ENCODE results near the gene RPL6. TPM values are rescaled to one million over a fixed set of nuclear protein-coding genes. Genes with fewer than 3 reads are reported as not detected.
"Not testable (repeated sequence)": the region's sequence is repeated elsewhere in the genome, so short reads cannot be mapped to it uniquely, and the experiment has no call there.

RPL6 gene
- total RNA-seq, 4 donors from 2014 or later = 947 to 1,918 (median 1,526) TPM

- TF ChIP-seq POLR2A (IDR thresholded peaks at IDR 0.05) = no peak
- no peak for TF ChIP-seq EP300 (IDR thresholded peaks at IDR 0.05)
- no peak for TF ChIP-seq POLR2AphosphoS5 (IDR thresholded peaks at IDR 0.05)
- TF ChIP-seq, protein P1, sequence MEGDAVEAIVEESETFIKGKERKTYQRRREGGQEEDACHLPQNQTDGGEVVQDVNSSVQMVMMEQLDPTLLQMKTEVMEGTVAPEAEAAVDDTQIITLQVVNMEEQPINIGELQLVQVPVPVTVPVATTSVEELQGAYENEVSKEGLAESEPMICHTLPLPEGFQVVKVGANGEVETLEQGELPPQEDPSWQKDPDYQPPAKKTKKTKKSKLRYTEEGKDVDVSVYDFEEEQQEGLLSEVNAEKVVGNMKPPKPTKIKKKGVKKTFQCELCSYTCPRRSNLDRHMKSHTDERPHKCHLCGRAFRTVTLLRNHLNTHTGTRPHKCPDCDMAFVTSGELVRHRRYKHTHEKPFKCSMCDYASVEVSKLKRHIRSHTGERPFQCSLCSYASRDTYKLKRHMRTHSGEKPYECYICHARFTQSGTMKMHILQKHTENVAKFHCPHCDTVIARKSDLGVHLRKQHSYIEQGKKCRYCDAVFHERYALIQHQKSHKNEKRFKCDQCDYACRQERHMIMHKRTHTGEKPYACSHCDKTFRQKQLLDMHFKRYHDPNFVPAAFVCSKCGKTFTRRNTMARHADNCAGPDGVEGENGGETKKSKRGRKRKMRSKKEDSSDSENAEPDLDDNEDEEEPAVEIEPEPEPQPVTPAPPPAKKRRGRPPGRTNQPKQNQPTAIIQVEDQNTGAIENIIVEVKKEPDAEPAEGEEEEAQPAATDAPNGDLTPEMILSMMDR (IDR thresholded peaks at IDR 0.05) = no peak
- Histone ChIP-seq H3K4me3 (no peak overlapping the region), H3K9me3 (no peaks in the 10 kb centered on the region), H3K27me3 (no peaks in the 10 kb centered on the region), H3K36me3 (peaks cover 9 to 33% of the 10 kb centered on the region in 2 donors), H3K27ac (peak overlapping the region in 3 of 4 donors; percentile 83 to 90 (median 88)), H3K4me1 (peaks cover 0 to 32% (median 2%) of the 10 kb centered on the region in 3 donors)
- WGBS, 2 donors (ENCODE audit: low coverage in 1 of 2) = 90 to 100% methylated on average over 4 to 11 of the region's 14 CpGs
- ATAC-seq = no peak
These were observed 470 bp upstream of the RPL6 start for GRCh38 chr12:112409906-112410244.

- TF ChIP-seq, protein P1 (IDR thresholded peaks at IDR 0.05) = no peak
- no peak for TF ChIP-seq POLR2AphosphoS5 (IDR thresholded peaks at IDR 0.05)
- no peak for TF ChIP-seq EP300 (IDR thresholded peaks at IDR 0.05)
- TF ChIP-seq POLR2A (IDR thresholded peaks at IDR 0.05) = no peak
- Histone ChIP-seq H3K4me1 (peaks cover 0 to 32% (median 2%) of the 10 kb centered on the region in 3 donors), H3K27me3 (no peaks in the 10 kb centered on the region), H3K9me3 (no peaks in the 10 kb centered on the region), H3K4me3 (peak overlapping the region; percentile 77 to 86), H3K36me3 (peaks cover 9 to 46% of the 10 kb centered on the region in 2 donors), H3K27ac (peak overlapping the region; percentile 58 to 90 (median 86))
- 8 to 17% methylated on average over 3 to 5 of the region's 5 CpGs for WGBS, 2 donors (ENCODE audit: low coverage in 1 of 2)
- no peak for ATAC-seq
These were observed 784 bp downstream of the RPL6 start for GRCh38 chr12:112408621-112409020.

- H3K4me3 ChIP-seq, ATAC-seq, H3K9me3 ChIP-seq, H3K27me3 ChIP-seq, H3K27ac ChIP-seq: not testable (repeated sequence)
- Histone ChIP-seq H3K36me3 (peaks cover 9 to 46% of the 10 kb centered on the region in 2 donors), H3K4me1 (peaks cover 0 to 32% (median 2%) of the 10 kb centered on the region in 3 donors)
- 70 to 75% methylated on average over 2 to 6 of the region's 6 CpGs for WGBS, 2 donors (ENCODE audit: low coverage in 1 of 2)
These were observed 1.7 kb downstream of the RPL6 start for GRCh38 chr12:112407683-112408082.

GRCh38 chr12:112406519-112407488 lies 2.6 kb downstream of the RPL6 start:
- Histone ChIP-seq H3K27me3 (no peaks in the 10 kb centered on the region), H3K9me3 (no peaks in the 10 kb centered on the region), H3K4me3 (no peak overlapping the region), H3K4me1 (peaks cover 0 to 32% (median 2%) of the 10 kb centered on the region in 3 donors), H3K36me3 (peaks cover 9 to 46% of the 10 kb centered on the region in 2 donors), H3K27ac (no peak overlapping the region)
- no peak for ATAC-seq
- TF ChIP-seq POLR2AphosphoS5 (IDR thresholded peaks at IDR 0.05) (no peak), POLR2A (IDR thresholded peaks at IDR 0.05) (no peak), EP300 (IDR thresholded peaks at IDR 0.05) (no peak)
- TF ChIP-seq, protein P1 (IDR thresholded peaks at IDR 0.05) = no peak
- whole genome bisulfite sequencing, 2 donors (ENCODE audit: low coverage in 1 of 2) = 60 to 77% methylated on average over 5 to 11 of the region's 11 CpGs

- no peaks in the 10 kb centered on the region for H3K9me3 ChIP-seq
- no peaks in the 10 kb centered on the region for H3K27me3 ChIP-seq
- WGBS, 2 donors (ENCODE audit: low coverage in 1 of 2) = 48 to 59% methylated on average over 5 of the region's 5 CpGs
- H3K36me3 ChIP-seq = peaks cover 9 to 34% of the 10 kb centered on the region in 2 donors
- H3K27ac ChIP-seq = no peak overlapping the region
- H3K4me3 ChIP-seq = no peak overlapping the region
- TF ChIP-seq EP300 (IDR thresholded peaks at IDR 0.05) = no peak
- TF ChIP-seq, protein P1 (IDR thresholded peaks at IDR 0.05) = no peak
- no peak for TF ChIP-seq POLR2AphosphoS5 (IDR thresholded peaks at IDR 0.05)
- no peak for TF ChIP-seq POLR2A (IDR thresholded peaks at IDR 0.05)
- ATAC-seq = no peak
- H3K4me1 ChIP-seq = peaks cover 0 to 7% (median 0%) of the 10 kb centered on the region in 3 donors
These were observed 7.4 kb downstream of the RPL6 start for GRCh38 chr12:112401903-112402498.
